ENCODE measurements around the gene VAT1L. TPM values are rescaled to one million over a fixed set of nuclear protein-coding genes. Genes with fewer than 3 reads are reported as not detected.

Gene VAT1L
- total and polyA plus RNA-seq, 2 donors (not counting 1 experiment from before 2014, with no cell fraction given): not detected

GRCh38 chr16:77760800-77761199 is 27.6 kb upstream of the VAT1L start:
- Mint-ChIP-seq H3K9me3 (ENCODE audit: insufficient read depth) (no peaks in the 10 kb centered on the region), H3K27me3 (peaks cover 5% of the 10 kb centered on the region), H3K27ac (no peak overlapping the region), H3K4me1 (no peaks in the 10 kb centered on the region), H3K4me3 (no peak overlapping the region)
- no peak overlapping the region for H3K27ac ChIP-seq (ENCODE audit: low read length in 2 of 2)
- no peak for DNase-seq
- H3K9me3 ChIP-seq (ENCODE audit: control extremely low read depth in 1 of 3, control insufficient read depth in 2 of 3, insufficient read depth in 1 of 3, low read length in 2 of 3): no peaks in the 10 kb centered on the region
- H3K79me2 ChIP-seq (ENCODE audit: control insufficient read depth, insufficient read depth, low read length): no peaks in the 10 kb centered on the region
- CTCF ChIA-PET: no interaction called here
- TF ChIP-seq CTCF (IDR thresholded peaks at IDR 0.05) (no peak), EZH2 (IDR thresholded peaks at IDR 0.05; ENCODE audit: borderline replicate concordance, insufficient read depth, low read depth, low read length, poor library complexity, severe bottlenecking) (no peak)
- H3K4me3 ChIP-seq (ENCODE audit: control extremely low read depth in 1 of 5, extremely low read depth in 1 of 5, insufficient read depth in 1 of 5, low read depth in 2 of 5, low read length in 4 of 5): no peak overlapping the region
- 93% methylated on average over 1 of the region's 1 CpG for WGBS (ENCODE audit: insufficient coverage)
- no peak overlapping the region for H2AFZ ChIP-seq (ENCODE audit: insufficient read depth, low read depth, low read length, poor library complexity, severe bottlenecking)
- no peak overlapping the region for H3K9ac ChIP-seq (ENCODE audit: low read length)
- no peak overlapping the region for H3K4me2 ChIP-seq (replicated peaks; ENCODE audit: low read depth, low read length, poor library complexity, severe bottlenecking)
- H3K4me1 ChIP-seq (ENCODE audit: control insufficient read depth in 2 of 2, insufficient read depth in 2 of 2, low read length in 2 of 2): no peaks in the 10 kb centered on the region
- no peaks in the 10 kb centered on the region for H3K36me3 ChIP-seq (replicated peaks in 1 of 2; ENCODE audit: control extremely low read depth in 1 of 2, control insufficient read depth in 1 of 2, extremely low read depth in 1 of 2, insufficient read depth in 2 of 2, low read length in 1 of 2)
- POLR2A ChIA-PET: no interaction called here
- no peaks in the 10 kb centered on the region for H4K20me1 ChIP-seq (ENCODE audit: control insufficient read depth, insufficient read depth, low read length, poor library complexity, severe bottlenecking)
- H3K27me3 ChIP-seq (replicated peaks in 1 of 4; ENCODE audit: control extremely low read depth in 1 of 4, control insufficient read depth in 3 of 4, insufficient read depth in 4 of 4, low read length in 3 of 4): no peaks in the 10 kb centered on the region
- intact Hi-C loops (cut with micrococcal nuclease): no loop called here
- ATAC-seq (ENCODE audit: low read depth): no peak

GRCh38 chr16:77761204-77761603 is 27.2 kb upstream of the VAT1L start:
- Histone ChIP-seq H3K36me3 (replicated peaks in 1 of 2; ENCODE audit: control extremely low read depth in 1 of 2, control insufficient read depth in 1 of 2, extremely low read depth in 1 of 2, insufficient read depth in 2 of 2, low read length in 1 of 2) (no peaks in the 10 kb centered on the region), H4K20me1 (ENCODE audit: control insufficient read depth, insufficient read depth, low read length, poor library complexity, severe bottlenecking) (no peaks in the 10 kb centered on the region), H3K27ac (ENCODE audit: low read length in 2 of 2) (no peak overlapping the region), H3K9me3 (ENCODE audit: control extremely low read depth in 1 of 3, control insufficient read depth in 2 of 3, insufficient read depth in 1 of 3, low read length in 2 of 3) (no peaks in the 10 kb centered on the region), H3K27me3 (replicated peaks in 1 of 4; ENCODE audit: control extremely low read depth in 1 of 4, control insufficient read depth in 3 of 4, insufficient read depth in 4 of 4, low read length in 3 of 4) (no peaks in the 10 kb centered on the region), H3K4me1 (ENCODE audit: control insufficient read depth in 2 of 2, insufficient read depth in 2 of 2, low read length in 2 of 2) (no peaks in the 10 kb centered on the region), H3K4me3 (ENCODE audit: control extremely low read depth in 1 of 5, extremely low read depth in 1 of 5, insufficient read depth in 1 of 5, low read depth in 2 of 5, low read length in 4 of 5) (no peak overlapping the region), H3K9ac (ENCODE audit: low read length) (no peak overlapping the region), H2AFZ (ENCODE audit: insufficient read depth, low read depth, low read length, poor library complexity, severe bottlenecking) (no peak overlapping the region), H3K4me2 (replicated peaks; ENCODE audit: low read depth, low read length, poor library complexity, severe bottlenecking) (no peak overlapping the region), H3K79me2 (ENCODE audit: control insufficient read depth, insufficient read depth, low read length) (no peaks in the 10 kb centered on the region)
- Mint-ChIP-seq H3K4me3 (no peak overlapping the region), H3K4me1 (no peaks in the 10 kb centered on the region), H3K27ac (no peak overlapping the region), H3K27me3 (peaks cover 3% of the 10 kb centered on the region), H3K9me3 (ENCODE audit: insufficient read depth) (no peaks in the 10 kb centered on the region)
- intact Hi-C loops (cut with micrococcal nuclease): no loop called here
- ChIA-PET POLR2A (no interaction called here), CTCF (no interaction called here)
- DNase-seq: no peak
- TF ChIP-seq CTCF (IDR thresholded peaks at IDR 0.05) (no peak), EZH2 (IDR thresholded peaks at IDR 0.05; ENCODE audit: borderline replicate concordance, insufficient read depth, low read depth, low read length, poor library complexity, severe bottlenecking) (no peak)
- no peak for ATAC-seq (ENCODE audit: low read depth)
- 100% methylated on average over 1 of the region's 1 CpG for WGBS (ENCODE audit: insufficient coverage)

All from B cell (primary cell).